NCI-H460 (cell line): ENCODE data around the gene ISG15. TPM values are rescaled to one million over a fixed set of nuclear protein-coding genes. Genes with fewer than 3 reads are reported as not detected.
"Not testable (repeated sequence)": the region's sequence is repeated elsewhere in the genome, so short reads cannot be mapped to it uniquely, and the experiment has no call there.

Source experiments
- DNase-seq: peaks from one replicate; pipeline ENCODE4 v3.0.0-alpha.2; 2016; ENCODE audit warnings: low read depth; ENCODE audit errors: extremely low read depth
- total RNA-seq: library from RNA; depleted of rRNA; stranded (reverse); fragments of >200 nt; shearing (Covaris generic); gene quantifications from 2 replicates; pipeline ENCODE4 v1.2.3, GENCODE V29; 2014

The ISG15 gene
- total RNA-seq, 1 experiment from 2014 or later, result 5.3 TPM

GRCh38 chr1:974687-975328, 38.5 kb upstream of the ISG15 start:
- no peak for DNase-seq

GRCh38 chr1:975365-975764, 37.9 kb upstream of the ISG15 start:
- DNase-seq, result no peak

GRCh38 chr1:975896-976683, 37.2 kb upstream of the ISG15 start:
- DNase-seq, result peak; percentile 74

- not testable (repeated sequence) for DNase-seq
These were observed 36.5 kb upstream of the ISG15 start for GRCh38 chr1:976791-977190.

- no peak for DNase-seq
These were observed 35.0 kb upstream of the ISG15 start for GRCh38 chr1:978069-978834.

GRCh38 chr1:978835-979743, 34.2 kb upstream of the ISG15 start:
- no peak for DNase-seq

- no peak for DNase-seq
These were observed 33.6 kb upstream of the ISG15 start for GRCh38 chr1:979744-980072.

- no peak for DNase-seq
These were observed 33.1 kb upstream of the ISG15 start for GRCh38 chr1:980137-980571.

GRCh38 chr1:980602-981395, 32.5 kb upstream of the ISG15 start:
- DNase-seq, result no peak

GRCh38 chr1:981491-981954, 31.8 kb upstream of the ISG15 start:
- DNase-seq, result no peak

GRCh38 chr1:981955-982558, 31.2 kb upstream of the ISG15 start, which contains the start of gene PERM1:
Gene PERM1, minus strand, starts transcription at chr1:982093. Its CDS starts 1,064 bp downstream, at chr1:981029.
- DNase-seq, result no peak

- no peak for DNase-seq
These were observed 30.4 kb upstream of the ISG15 start for GRCh38 chr1:982765-983436.

- DNase-seq, result no peak
These were observed 29.4 kb upstream of the ISG15 start for GRCh38 chr1:983798-984475.

GRCh38 chr1:984476-984814, 28.9 kb upstream of the ISG15 start:
- DNase-seq, result no peak

- DNase-seq, result no peak
These were observed 28.2 kb upstream of the ISG15 start for GRCh38 chr1:985126-985525.

GRCh38 chr1:988061-988460, 25.2 kb upstream of the ISG15 start:
- DNase-seq, result not testable (repeated sequence)

GRCh38 chr1:991275-991674, 22.0 kb upstream of the ISG15 start:
- not testable (repeated sequence) for DNase-seq

GRCh38 chr1:991895-992294, 21.4 kb upstream of the ISG15 start:
- DNase-seq, result no peak
